ENCODE results near the gene AQP1.

GRCh38 chr7:30941582-30942323 lies 30.1 kb downstream of the AQP1 start:
- TF ChIP-seq CTCF (IDR thresholded peaks at IDR 0.05) (no peak), POLR2A (IDR thresholded peaks at IDR 0.05) (no peak)
